ENCODE results near the gene CEP135.

The CEP135 gene

DNA sequence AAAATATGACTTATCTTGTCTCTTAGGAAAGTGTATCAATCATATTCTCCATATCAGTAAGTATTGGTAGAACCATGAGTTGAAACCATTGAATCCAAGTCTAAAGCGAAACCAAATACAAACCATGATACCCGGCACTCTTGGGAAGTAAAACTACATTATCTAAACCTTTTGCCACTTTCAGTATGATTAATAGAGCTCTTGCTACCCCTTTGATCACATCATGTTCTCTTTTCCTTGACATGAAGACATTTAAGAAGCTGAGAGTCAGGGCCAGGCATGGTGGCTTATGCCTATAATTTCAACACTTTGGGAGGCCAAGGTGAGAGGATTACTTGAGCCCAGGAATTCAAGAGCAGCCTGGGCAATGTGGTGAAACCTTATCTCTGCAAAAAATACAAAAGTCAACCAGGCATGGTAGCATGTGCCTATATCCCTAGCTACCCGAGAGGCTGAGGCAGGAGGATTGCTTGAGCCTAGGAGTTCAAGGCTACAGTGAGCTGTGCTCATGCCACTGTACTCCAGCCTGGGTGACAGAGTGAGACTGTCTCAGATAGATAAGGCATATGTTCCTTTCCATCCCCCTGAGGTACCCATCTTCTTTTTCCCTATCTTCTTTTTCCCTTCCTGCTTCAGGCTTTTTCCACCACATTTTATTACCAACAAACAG is 45.4 kb downstream of the CEP135 start:
- H3K4me3 ChIP-seq (ENCODE audit: control insufficient read depth, low read depth, low read length): no peak overlapping the region
- DNase-seq (ENCODE audit: low read depth): no peak
- TF ChIP-seq, protein P1, sequence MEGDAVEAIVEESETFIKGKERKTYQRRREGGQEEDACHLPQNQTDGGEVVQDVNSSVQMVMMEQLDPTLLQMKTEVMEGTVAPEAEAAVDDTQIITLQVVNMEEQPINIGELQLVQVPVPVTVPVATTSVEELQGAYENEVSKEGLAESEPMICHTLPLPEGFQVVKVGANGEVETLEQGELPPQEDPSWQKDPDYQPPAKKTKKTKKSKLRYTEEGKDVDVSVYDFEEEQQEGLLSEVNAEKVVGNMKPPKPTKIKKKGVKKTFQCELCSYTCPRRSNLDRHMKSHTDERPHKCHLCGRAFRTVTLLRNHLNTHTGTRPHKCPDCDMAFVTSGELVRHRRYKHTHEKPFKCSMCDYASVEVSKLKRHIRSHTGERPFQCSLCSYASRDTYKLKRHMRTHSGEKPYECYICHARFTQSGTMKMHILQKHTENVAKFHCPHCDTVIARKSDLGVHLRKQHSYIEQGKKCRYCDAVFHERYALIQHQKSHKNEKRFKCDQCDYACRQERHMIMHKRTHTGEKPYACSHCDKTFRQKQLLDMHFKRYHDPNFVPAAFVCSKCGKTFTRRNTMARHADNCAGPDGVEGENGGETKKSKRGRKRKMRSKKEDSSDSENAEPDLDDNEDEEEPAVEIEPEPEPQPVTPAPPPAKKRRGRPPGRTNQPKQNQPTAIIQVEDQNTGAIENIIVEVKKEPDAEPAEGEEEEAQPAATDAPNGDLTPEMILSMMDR (conservative IDR thresholded peaks at IDR 0.05; ENCODE audit: control insufficient read depth, insufficient read depth, low read depth, low read length): no peak

DNA sequence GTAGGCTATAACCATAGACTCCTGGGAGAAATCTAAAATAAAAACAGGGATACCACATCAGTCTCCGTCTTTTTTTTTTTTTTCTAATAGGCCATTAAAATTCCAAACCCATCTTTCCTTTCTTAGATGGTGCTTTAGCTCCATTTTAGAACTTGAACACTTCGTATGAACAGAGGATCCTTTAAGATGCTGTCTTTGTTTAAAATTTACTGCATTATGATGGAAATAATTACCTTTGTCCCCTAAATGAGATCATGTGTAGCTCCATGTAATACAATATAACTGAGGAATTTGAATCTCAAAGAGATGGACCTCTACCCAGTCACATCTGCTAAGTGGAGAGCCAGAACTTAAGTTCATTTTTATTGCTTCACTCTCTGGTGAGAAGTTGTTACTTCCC is 47.9 kb downstream of the CEP135 start:
- DNase-seq (ENCODE audit: low read depth): no peak
- TF ChIP-seq, protein P1 (conservative IDR thresholded peaks at IDR 0.05; ENCODE audit: control insufficient read depth, insufficient read depth, low read depth, low read length): no peak
- no peak overlapping the region for H3K4me3 ChIP-seq (ENCODE audit: control insufficient read depth, low read depth, low read length)

DNA sequence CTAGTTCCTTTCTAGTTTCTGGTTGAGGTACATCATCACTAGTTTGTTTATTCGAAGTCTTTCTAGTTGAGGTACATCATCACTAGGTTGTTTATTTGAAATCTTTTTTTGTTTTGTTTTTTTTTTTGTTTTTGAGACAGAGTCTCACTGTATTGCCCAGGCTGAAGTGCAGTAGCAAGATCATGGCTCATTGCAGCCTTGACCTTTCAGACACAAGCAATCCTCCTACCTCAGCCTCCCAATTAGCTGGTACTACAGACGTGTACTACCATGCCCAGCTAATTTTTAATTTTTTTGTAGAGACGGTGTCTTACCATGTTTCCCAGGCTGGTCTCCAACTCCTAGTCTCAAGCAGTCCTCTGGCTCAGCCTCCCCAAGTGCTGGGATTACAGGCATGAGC is 54.9 kb downstream of the CEP135 start:
- TF ChIP-seq, protein P1 (conservative IDR thresholded peaks at IDR 0.05; ENCODE audit: control insufficient read depth, insufficient read depth, low read depth, low read length): no peak
- DNase-seq (ENCODE audit: low read depth): no peak
- H3K4me3 ChIP-seq (ENCODE audit: control insufficient read depth, low read depth, low read length): no peak overlapping the region

DNA sequence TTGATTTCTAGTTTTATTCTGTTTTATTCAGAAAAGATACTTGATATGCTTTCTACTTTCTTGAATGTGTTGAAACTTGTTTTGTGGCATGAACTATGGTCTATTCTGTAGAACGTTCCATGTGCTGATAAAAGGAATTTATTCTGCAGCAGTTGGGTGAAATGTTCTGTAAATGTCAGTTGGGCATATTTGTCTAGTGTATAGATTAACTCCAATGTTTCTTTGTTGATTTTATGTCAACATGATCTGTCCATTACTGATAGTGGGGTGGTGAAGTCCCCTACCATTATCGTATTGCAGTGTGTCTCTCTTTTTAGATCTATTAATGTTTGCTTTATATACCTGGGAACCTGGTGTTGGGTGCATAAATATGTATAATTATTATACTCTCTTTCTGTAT is 55.5 kb downstream of the CEP135 start:
- DNase-seq (ENCODE audit: low read depth): no peak
- H3K4me3 ChIP-seq (ENCODE audit: control insufficient read depth, low read depth, low read length): no peak overlapping the region
- TF ChIP-seq, protein P1 (conservative IDR thresholded peaks at IDR 0.05; ENCODE audit: control insufficient read depth, insufficient read depth, low read depth, low read length): no peak

DNA sequence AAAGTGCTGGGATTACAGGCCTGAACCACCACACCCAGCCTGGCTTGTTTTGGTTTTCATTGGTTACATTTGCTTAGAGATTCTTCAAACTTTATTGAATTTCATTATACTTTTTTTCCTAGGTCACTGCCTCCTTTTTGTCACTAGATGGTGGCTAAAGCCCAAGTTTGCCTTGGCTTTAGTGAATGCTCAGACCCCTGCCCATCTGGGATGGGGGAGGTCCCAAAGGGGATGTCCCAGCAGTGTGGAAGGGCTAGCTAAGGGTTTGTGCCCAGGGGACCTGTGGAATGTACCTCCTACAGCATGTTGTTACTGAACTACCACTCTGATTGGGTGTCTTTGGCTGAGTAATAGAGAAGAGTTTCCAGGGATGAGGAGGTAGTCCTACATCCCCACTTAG is 58.4 kb downstream of the CEP135 start:
- DNase-seq (ENCODE audit: low read depth): no peak
- H3K4me3 ChIP-seq (ENCODE audit: control insufficient read depth, low read depth, low read length): no peak overlapping the region
- TF ChIP-seq, protein P1 (conservative IDR thresholded peaks at IDR 0.05; ENCODE audit: control insufficient read depth, insufficient read depth, low read depth, low read length): no peak

DNA sequence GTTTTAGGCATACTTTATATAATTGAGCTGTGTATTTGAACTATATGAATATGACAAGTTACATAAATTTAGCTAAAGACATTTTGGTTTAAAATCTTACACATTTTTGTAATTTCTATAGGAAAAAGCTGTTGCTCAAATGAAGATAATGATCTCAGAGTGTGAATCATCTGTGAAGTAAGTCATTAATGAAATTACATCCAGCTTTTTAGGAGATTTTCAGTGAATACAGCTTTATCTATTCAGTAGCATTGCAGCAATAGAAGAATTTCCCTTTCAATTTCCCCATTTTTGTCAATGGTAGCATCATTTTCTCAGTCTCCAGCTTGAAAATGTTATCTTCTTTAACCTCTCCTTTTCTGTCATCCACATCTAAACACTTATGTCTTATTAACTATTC is 59.5 kb downstream of the CEP135 start:
- no peak overlapping the region for H3K4me3 ChIP-seq (ENCODE audit: control insufficient read depth, low read depth, low read length)
- TF ChIP-seq, protein P1 (conservative IDR thresholded peaks at IDR 0.05; ENCODE audit: control insufficient read depth, insufficient read depth, low read depth, low read length): no peak
- no peak for DNase-seq (ENCODE audit: low read depth)

DNA sequence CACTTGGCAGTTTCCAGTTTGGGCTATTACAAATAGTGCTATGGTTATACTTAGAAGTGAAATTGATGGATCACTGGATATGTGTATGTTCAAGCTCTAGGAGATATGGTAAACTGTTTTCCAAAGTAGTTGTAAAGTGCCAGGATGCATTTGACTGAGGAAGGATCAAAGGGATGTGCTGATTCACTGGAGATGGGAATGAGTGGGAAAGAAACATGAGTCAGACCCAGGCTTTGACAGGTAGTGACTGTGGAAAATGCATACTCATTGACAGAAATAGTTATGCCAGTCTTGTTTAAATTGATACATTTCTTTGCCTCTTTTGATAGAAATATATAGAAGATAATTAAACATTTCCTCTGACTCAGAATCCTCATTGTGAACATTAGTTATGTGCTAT is 77.9 kb downstream of the CEP135 start:
- TF ChIP-seq, protein P1 (conservative IDR thresholded peaks at IDR 0.05; ENCODE audit: control insufficient read depth, insufficient read depth, low read depth, low read length): no peak
- peak; percentile 55 for DNase-seq (ENCODE audit: low read depth)
- no peak overlapping the region for H3K4me3 ChIP-seq (ENCODE audit: control insufficient read depth, low read depth, low read length)
